BE2C (cell line): ENCODE measurements around the gene EVX1.

Experiments
- DNase-seq: peaks from one replicate; pipeline ENCODE4 v3.0.0-alpha.2; 2020
- H3K27me3 ChIP-seq: fragments of 250-450 bp; sonication (Bioruptor Pico); 2 replicates; pipeline ENCODE4 v1.5.1; 2020; ENCODE audit warnings: mild to moderate bottlenecking
- H3K36me3 ChIP-seq: fragments of 250-450 bp; sonication (Bioruptor Pico); 2 replicates; pipeline ENCODE4 v1.5.1; 2020; ENCODE audit warnings: mild to moderate bottlenecking
- H3K4me1 ChIP-seq: fragments of 250-450 bp; sonication (Bioruptor Pico); 2 replicates; pipeline ENCODE4 v1.5.1; 2020
- H3K4me3 ChIP-seq: 2 replicates; pipeline ENCODE4 v1.5.1; 2011; ENCODE audit warnings: low read depth, low read length
- H3K9me3 ChIP-seq: fragments of 250-450 bp; sonication (Bioruptor Pico); 2 replicates; pipeline ENCODE4 v1.5.1; 2020
- CTCF ChIP-seq: IDR thresholded peaks from 2 replicates; pipeline ENCODE4 v1.5.1; 2012; ENCODE audit warnings: mild to moderate bottlenecking, low read depth, low read length

EVX1 gene

GRCh38 chr7:27200761-27201579 is 41.6 kb upstream of the EVX1 start:
- peaks cover 99% of the 10 kb centered on the region for H3K27me3 ChIP-seq
- DNase-seq: no peak

GRCh38 chr7:27201580-27202017 is 41.0 kb upstream of the EVX1 start:
- Histone ChIP-seq H3K4me1 (no peaks in the 10 kb centered on the region), H3K4me3 (no peak overlapping the region), H3K9me3 (no peaks in the 10 kb centered on the region), H3K36me3 (no peaks in the 10 kb centered on the region), H3K27me3 (peaks cover 99% of the 10 kb centered on the region)
- no peak for TF ChIP-seq CTCF
- DNase-seq: no peak

More at GRCh38 chr7:27200761-27201579, 41.6 kb upstream of the EVX1 start:
- Histone ChIP-seq H3K4me3 (no peak overlapping the region; the same call in 1 of the 2 replicates), H3K36me3 (no peaks in the 10 kb centered on the region), H3K9me3 (no peaks in the 10 kb centered on the region), H3K4me1 (no peaks in the 10 kb centered on the region)
- TF ChIP-seq CTCF: no peak

- DNase-seq: no peak
- Histone ChIP-seq H3K9me3 (no peaks in the 10 kb centered on the region), H3K4me1 (no peaks in the 10 kb centered on the region), H3K27me3 (peaks cover 99% of the 10 kb centered on the region), H3K4me3 (no peak overlapping the region), H3K36me3 (no peaks in the 10 kb centered on the region)
- no peak for TF ChIP-seq CTCF
Measured at GRCh38 chr7:27202018-27202861, 40.4 kb upstream of the EVX1 start.

GRCh38 chr7:27202862-27203134 is 39.8 kb upstream of the EVX1 start:
- no peak for TF ChIP-seq CTCF
- no peak for DNase-seq

GRCh38 chr7:27203365-27203953 is 39.1 kb upstream of the EVX1 start:
- DNase-seq: no peak
- H3K9me3 ChIP-seq: no peaks in the 10 kb centered on the region
- H3K27me3 ChIP-seq: peaks cover 99% of the 10 kb centered on the region
- no peaks in the 10 kb centered on the region for H3K36me3 ChIP-seq
- H3K4me3 ChIP-seq: no peak overlapping the region
- H3K4me1 ChIP-seq: no peaks in the 10 kb centered on the region
- no peak for TF ChIP-seq CTCF

More at GRCh38 chr7:27202862-27203134, 39.8 kb upstream of the EVX1 start:
- Histone ChIP-seq H3K4me3 (no peak overlapping the region), H3K36me3 (no peaks in the 10 kb centered on the region), H3K9me3 (no peaks in the 10 kb centered on the region), H3K4me1 (no peaks in the 10 kb centered on the region), H3K27me3 (peaks cover 99% of the 10 kb centered on the region)
